ENCODE data around the gene ZFYVE9.

- TF ChIP-seq ZNF768 (tag by site-specific recombination; IDR thresholded peaks at IDR 0.05), result no peak
- TF ChIP-seq ZNF670 (tag by site-specific recombination; IDR thresholded peaks at IDR 0.05; ENCODE audit: low read depth), result no peak
- no peak for TF ChIP-seq ZNF248 (tag by site-specific recombination; IDR thresholded peaks at IDR 0.05)
- TF ChIP-seq ZNF785 (tag by site-specific recombination; IDR thresholded peaks at IDR 0.05), result no peak
These were observed 67.5 kb downstream of the ZFYVE9 start for GRCh38 chr1:52209429-52209828.

Data from HEK293 (cell line).